WTC11 (cell line): ENCODE measurements around the gene ADCY2. TPM values are rescaled to one million over a fixed set of nuclear protein-coding genes. Genes with fewer than 3 reads are reported as not detected.

Source experiments
- ATAC-seq: fragments of 200-7000 bp; cut with Tn5 transposase; 2 replicates; pipeline ENCODE4 v1.10.0; 2021; ENCODE audit warnings: mild to moderate bottlenecking, moderate library complexity
- CTCF ChIA-PET: fragments of 300-600 bp; sonication (Branson Sonifier 250); formaldehyde crosslinking; loops from one replicate; lab custom pipeline; 2021; ENCODE audit warnings: antibody characterized with exemption; lab: Charles Lee
- POLR2A ChIA-PET: fragments of 350-600 bp; sonication (Branson Sonifier 250); formaldehyde crosslinking; loops from one replicate; lab custom pipeline; 2021; ENCODE audit warnings: antibody characterized with exemption; lab: Charles Lee
- DNase-seq: peaks from one replicate; pipeline ENCODE4 v3.0.0; 2021; ENCODE audit warnings: low spot score
- H3K27ac Mint-ChIP-seq: 2 replicates; pipeline ENCODE4 v1.8.0; 2021; ENCODE audit warnings: mixed read lengths
- H3K27me3 Mint-ChIP-seq: 2 replicates; pipeline ENCODE4 v1.8.0; 2021; ENCODE audit warnings: low read depth, mild to moderate bottlenecking, moderate library complexity, mixed read lengths
- H3K36me3 Mint-ChIP-seq: 2 replicates; pipeline ENCODE4 v1.8.0; 2021; ENCODE audit warnings: mixed read lengths
- H3K4me1 Mint-ChIP-seq: 2 replicates; pipeline ENCODE4 v1.8.0; 2022; ENCODE audit warnings: mixed read lengths
- H3K4me3 Mint-ChIP-seq: 2 replicates; pipeline ENCODE4 v1.8.0; 2021; ENCODE audit warnings: mild to moderate bottlenecking, moderate library complexity, mixed read lengths
- H3K9me3 Mint-ChIP-seq: 2 replicates; pipeline ENCODE4 v1.8.0; 2021; ENCODE audit warnings: mixed read lengths
- ATF2 ChIP-seq: sonication (generic); formaldehyde crosslinking; IDR thresholded peaks from 2 replicates; pipeline ENCODE4 v1.8.1; 2022; ENCODE audit warnings: low read depth, missing genetic modification reagents, borderline replicate concordance
- ATF3 ChIP-seq: sonication (generic); formaldehyde crosslinking; conservative IDR thresholded peaks from 2 replicates; pipeline ENCODE4 v1.8.1; 2022; ENCODE audit warnings: mild to moderate bottlenecking, missing genetic modification reagents
- CREM ChIP-seq: sonication (generic); formaldehyde crosslinking; IDR thresholded peaks from 2 replicates; pipeline ENCODE4 v1.8.1; 2022; ENCODE audit warnings: mild to moderate bottlenecking, missing genetic modification reagents, moderate library complexity
- E2F5 ChIP-seq: sonication (generic); formaldehyde crosslinking; IDR thresholded peaks from 2 replicates; pipeline ENCODE4 v1.8.1; 2022; ENCODE audit warnings: mild to moderate bottlenecking, moderate library complexity, missing genetic modification reagents
- ETV6 ChIP-seq: sonication (generic); formaldehyde crosslinking; IDR thresholded peaks from 2 replicates; pipeline ENCODE4 v1.8.1; 2022; ENCODE audit warnings: mild to moderate bottlenecking, missing genetic modification reagents
- FOXP4 ChIP-seq: sonication (generic); formaldehyde crosslinking; IDR thresholded peaks from 2 replicates; pipeline ENCODE4 v1.8.0; 2022; ENCODE audit warnings: mild to moderate bottlenecking, missing genetic modification reagents
- GRHL2 ChIP-seq: fragments of 250-450 bp; sonication (Bioruptor Pico); IDR thresholded peaks from 2 replicates; pipeline ENCODE4 v1.8.0; 2022; ENCODE audit warnings: mild to moderate bottlenecking, moderate library complexity; ENCODE audit not compliant: insufficient replicate concordance, severe bottlenecking
- GTF2I ChIP-seq: fragments of 250-450 bp; sonication (Bioruptor Pico); conservative IDR thresholded peaks from 2 replicates; pipeline ENCODE4 v1.4.0; 2021; ENCODE audit warnings: mild to moderate bottlenecking
- JAZF1 ChIP-seq: fragments of 250-450 bp; sonication (Bioruptor Pico); IDR thresholded peaks from 2 replicates; pipeline ENCODE4 v1.9.0; 2021; ENCODE audit warnings: moderate library complexity, mild to moderate bottlenecking, inconsistent platforms
- NFE2L1 ChIP-seq: sonication (generic); formaldehyde crosslinking; IDR thresholded peaks from 2 replicates; pipeline ENCODE4 v1.8.1; 2023; ENCODE audit warnings: missing genetic modification reagents
- OVOL2 ChIP-seq: fragments of 250-450 bp; sonication (Bioruptor Pico); IDR thresholded peaks from 2 replicates; pipeline ENCODE4 v1.9.0; 2021; ENCODE audit warnings: mild to moderate bottlenecking, borderline replicate concordance
- PREB ChIP-seq: sonication (generic); formaldehyde crosslinking; IDR thresholded peaks from 2 replicates; pipeline ENCODE4 v1.8.1; 2022; ENCODE audit warnings: mild to moderate bottlenecking, missing genetic modification reagents, moderate library complexity, borderline replicate concordance
- SMAD4 ChIP-seq: sonication (generic); formaldehyde crosslinking; IDR thresholded peaks from 2 replicates; pipeline ENCODE4 v1.8.0; 2022; ENCODE audit warnings: mild to moderate bottlenecking, missing genetic modification reagents
- SP1 ChIP-seq: sonication (generic); formaldehyde crosslinking; conservative IDR thresholded peaks from 2 replicates; pipeline ENCODE4 v1.8.1; 2022; ENCODE audit warnings: missing genetic modification reagents
- TCF7 ChIP-seq: sonication (generic); formaldehyde crosslinking; IDR thresholded peaks from 2 replicates; pipeline ENCODE4 v1.8.0; 2022; ENCODE audit warnings: mild to moderate bottlenecking, low read depth, missing genetic modification reagents, moderate library complexity
- TEAD1 ChIP-seq: sonication (generic); formaldehyde crosslinking; IDR thresholded peaks from 2 replicates; pipeline ENCODE4 v1.8.0; 2022; ENCODE audit warnings: mild to moderate bottlenecking, missing genetic modification reagents
- USF2 ChIP-seq: sonication (generic); formaldehyde crosslinking; IDR thresholded peaks from 2 replicates; pipeline ENCODE4 v1.8.1; 2023; ENCODE audit warnings: mild to moderate bottlenecking, missing genetic modification reagents, moderate library complexity
- ZNF396 ChIP-seq: fragments of 250-450 bp; sonication (Bioruptor Pico); IDR thresholded peaks from 2 replicates; pipeline ENCODE4 v1.8.0; 2021; ENCODE audit warnings: mild to moderate bottlenecking, moderate library complexity, borderline replicate concordance
- ZNF532 ChIP-seq: fragments of 250-450 bp; sonication (Bioruptor Pico); IDR thresholded peaks from 2 replicates; pipeline ENCODE4 v1.9.0; 2021; ENCODE audit warnings: mild to moderate bottlenecking, borderline replicate concordance
- ZSCAN18 ChIP-seq: fragments of 250-450 bp; sonication (Bioruptor Pico); IDR thresholded peaks from 2 replicates; pipeline ENCODE4 v2.1.2; 2022; ENCODE audit warnings: mild to moderate bottlenecking, moderate library complexity
- total RNA-seq: library from RNA; stranded (reverse); gene quantifications from 3 replicates; pipeline ENCODE4 v1.2.3, GENCODE V29; 2021

ADCY2 gene
- total RNA-seq, 1 experiment from 2014 or later, result 142 TPM

GRCh38 chr5:7659420-7659819 lies 263.5 kb downstream of the ADCY2 start:
- Mint-ChIP-seq H3K36me3 (peaks cover 19% of the 10 kb centered on the region), H3K27me3 (no peaks in the 10 kb centered on the region), H3K4me1 (peaks cover 67% of the 10 kb centered on the region), H3K4me3 (no peak overlapping the region), H3K9me3 (no peaks in the 10 kb centered on the region), H3K27ac (peak overlapping the region; percentile 1; the same call in 1 of the 2 replicates)
- ATAC-seq, result no peak
- ChIA-PET CTCF (interaction anchor here (0.9 to 1.4 kb wide), 2 partner anchors 86 to 580 kb away, joined by 3 read pairs; no protein-coding TSS in a partner anchor), POLR2A (no interaction called here)
- DNase-seq, result no peak
- no peak for TF ChIP-seq ATF2
- TF ChIP-seq ZNF396 (CRISPR knock-in tag), result no peak
- no peak for TF ChIP-seq TEAD1
- no peak for TF ChIP-seq SP1 (CRISPR knock-in tag)
- no peak for TF ChIP-seq FOXP4 (CRISPR knock-in tag)
- TF ChIP-seq CREM, result no peak
- no peak for TF ChIP-seq SMAD4 (CRISPR knock-in tag)
- no peak for TF ChIP-seq OVOL2 (CRISPR knock-in tag)
- TF ChIP-seq ATF3, result no peak
- TF ChIP-seq ETV6 (CRISPR knock-in tag), result no peak
- no peak for TF ChIP-seq TCF7 (CRISPR knock-in tag)

GRCh38 chr5:7662289-7662688 lies 266.4 kb downstream of the ADCY2 start:
- ChIA-PET CTCF (no interaction called here), POLR2A (no interaction called here)
- Mint-ChIP-seq H3K36me3 (peaks cover 30% of the 10 kb centered on the region), H3K4me3 (no peak overlapping the region), H3K27ac (peak overlapping the region; percentile 16; the same call in 1 of the 2 replicates), H3K4me1 (peaks cover 83% of the 10 kb centered on the region), H3K27me3 (no peaks in the 10 kb centered on the region), H3K9me3 (no peaks in the 10 kb centered on the region)
- ATAC-seq, result no peak
- no peak for DNase-seq
- TF ChIP-seq ATF3, result no peak
- no peak for TF ChIP-seq ZSCAN18
- no peak for TF ChIP-seq PREB (CRISPR knock-in tag)
- TF ChIP-seq GTF2I, result no peak
- TF ChIP-seq NFE2L1, result no peak
- TF ChIP-seq E2F5, result no peak
- TF ChIP-seq JAZF1 (CRISPR knock-in tag), result no peak
- no peak for TF ChIP-seq USF2 (CRISPR knock-in tag)
- TF ChIP-seq ZNF532 (CRISPR knock-in tag), result no peak
- no peak for TF ChIP-seq GRHL2 (CRISPR knock-in tag)
- TF ChIP-seq ATF2, result no peak
